GM21447 (cell line): Measurements from ENCODE around the gene NRG3.

Experiments used
- ATAC-seq: cut with Tn5 transposase; IDR thresholded peaks from one replicate; pipeline ENCODE4 v1.9.1; 2021; ENCODE audit not compliant: unreplicated experiment

Gene NRG3

GRCh38 chr10:82208726-82209125 lies 333.7 kb downstream of the NRG3 start:
- no peak for ATAC-seq

GRCh38 chr10:82210331-82210730 lies 335.3 kb downstream of the NRG3 start:
- no peak for ATAC-seq

DNA sequence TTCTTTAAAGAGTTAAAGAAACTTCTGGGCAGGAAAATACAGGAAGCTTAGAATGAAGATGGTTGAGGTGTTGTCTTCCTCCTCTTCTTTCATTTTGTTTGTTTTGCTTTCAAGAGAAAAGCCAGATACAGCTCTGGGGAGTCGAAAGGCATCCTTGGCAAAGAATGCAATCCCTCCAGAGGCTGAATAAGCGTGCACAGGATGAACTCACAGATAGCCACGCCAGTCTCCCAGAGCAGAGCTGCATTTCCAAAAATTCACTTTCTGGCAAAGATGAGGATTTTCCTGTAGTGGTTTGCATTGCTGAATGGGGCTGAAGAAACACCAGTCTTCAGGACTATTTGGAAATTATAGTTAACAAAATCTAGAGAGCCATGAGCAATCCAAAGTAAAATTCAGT lies 336.4 kb downstream of the NRG3 start:
- no peak for ATAC-seq

DNA sequence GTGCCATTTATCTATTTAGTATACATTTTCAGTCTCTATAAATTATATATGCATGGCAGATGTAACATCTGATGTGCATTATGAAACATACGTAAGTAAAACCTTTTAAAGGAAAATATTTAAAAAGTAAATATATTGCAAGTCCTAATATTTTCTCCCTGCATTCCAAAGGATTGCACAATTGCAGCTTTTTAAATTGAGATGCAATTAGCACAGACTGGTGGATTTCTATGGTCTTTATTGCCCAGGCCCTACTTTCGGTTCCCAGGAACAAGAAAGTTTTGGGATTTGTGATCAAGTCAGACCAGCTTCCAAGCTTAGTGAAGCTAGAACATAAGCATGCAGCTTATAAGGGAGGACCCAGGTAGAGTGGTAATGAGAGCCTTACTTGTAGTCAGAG lies 337.8 kb downstream of the NRG3 start:
- no peak for ATAC-seq

GRCh38 chr10:82213784-82214183 lies 338.8 kb downstream of the NRG3 start:
- no peak for ATAC-seq

DNA sequence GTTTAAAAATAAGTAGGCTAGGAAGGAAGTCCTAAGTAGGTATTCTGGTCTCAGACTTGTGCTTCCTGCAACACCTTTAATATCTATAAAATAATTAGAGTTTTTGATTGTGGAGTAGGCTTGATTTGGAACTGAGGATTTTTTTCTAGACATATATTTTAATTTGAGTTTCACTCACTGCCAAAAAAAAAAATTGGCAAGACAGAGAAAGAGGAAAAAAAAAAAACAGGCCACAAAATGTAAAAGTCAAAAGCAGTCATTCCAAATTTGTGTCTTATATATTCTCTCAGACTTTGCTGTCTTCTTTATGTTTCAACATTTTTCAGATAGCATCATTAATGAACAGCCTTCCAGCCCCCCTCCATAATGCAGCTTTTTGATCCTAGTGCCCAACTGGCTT lies 346.1 kb downstream of the NRG3 start:
- no peak for ATAC-seq

- ATAC-seq = no peak
These were observed 346.7 kb downstream of the NRG3 start for GRCh38 chr10:82221601-82222149.

GRCh38 chr10:82228701-82229100 lies 353.7 kb downstream of the NRG3 start:
- no peak for ATAC-seq

DNA sequence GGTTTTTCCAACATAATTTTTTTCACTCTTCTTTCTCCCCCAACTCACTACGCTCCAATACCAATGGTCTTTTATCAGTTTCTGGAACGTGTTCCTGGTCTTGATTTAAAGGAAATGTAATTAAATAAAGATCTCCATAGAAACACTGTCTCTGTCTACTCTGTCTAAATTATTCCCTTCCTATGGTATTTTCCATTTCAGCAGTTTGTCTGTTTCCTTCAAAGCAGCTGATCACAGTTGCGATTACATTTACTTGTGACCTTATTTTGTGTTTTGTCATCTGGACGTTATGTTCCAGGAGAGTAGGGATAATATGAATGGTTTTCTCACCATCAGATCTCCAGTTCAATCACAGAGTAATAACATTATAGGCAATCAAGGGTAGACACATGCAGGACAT lies 359.2 kb downstream of the NRG3 start:
- ATAC-seq = no peak

DNA sequence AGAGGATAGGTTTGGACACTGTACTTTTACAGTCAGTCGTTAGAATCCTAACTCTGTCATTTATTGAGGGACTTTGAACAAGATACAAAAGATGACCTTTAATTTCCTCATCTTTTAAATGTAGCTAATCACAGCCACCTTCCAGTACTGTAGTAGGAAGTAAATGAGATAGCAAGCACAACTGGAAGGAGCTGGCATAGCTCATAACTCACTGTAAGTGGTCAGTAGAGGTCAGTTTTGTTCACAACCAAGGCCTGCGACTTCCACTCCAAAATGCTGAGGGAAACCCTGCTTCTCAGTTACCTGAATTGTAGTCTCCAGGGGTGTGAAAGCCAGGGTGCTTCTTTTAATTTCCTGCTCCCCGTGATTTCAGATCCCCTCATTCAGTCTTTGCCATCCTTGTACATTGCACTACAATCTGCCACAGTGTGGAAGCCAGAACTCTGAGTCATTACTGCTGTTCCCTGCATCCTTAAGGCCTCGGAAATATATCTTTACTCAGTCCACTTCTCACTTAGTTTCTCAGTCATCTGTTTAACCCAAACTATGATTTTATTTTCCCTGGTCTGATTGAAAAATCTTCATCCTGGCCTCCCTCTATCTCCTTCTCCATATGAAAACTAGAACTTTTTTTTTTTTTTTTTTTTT lies 361.2 kb downstream of the NRG3 start:
- no peak for ATAC-seq

GRCh38 chr10:82238291-82238690 lies 363.3 kb downstream of the NRG3 start:
- no peak for ATAC-seq

DNA sequence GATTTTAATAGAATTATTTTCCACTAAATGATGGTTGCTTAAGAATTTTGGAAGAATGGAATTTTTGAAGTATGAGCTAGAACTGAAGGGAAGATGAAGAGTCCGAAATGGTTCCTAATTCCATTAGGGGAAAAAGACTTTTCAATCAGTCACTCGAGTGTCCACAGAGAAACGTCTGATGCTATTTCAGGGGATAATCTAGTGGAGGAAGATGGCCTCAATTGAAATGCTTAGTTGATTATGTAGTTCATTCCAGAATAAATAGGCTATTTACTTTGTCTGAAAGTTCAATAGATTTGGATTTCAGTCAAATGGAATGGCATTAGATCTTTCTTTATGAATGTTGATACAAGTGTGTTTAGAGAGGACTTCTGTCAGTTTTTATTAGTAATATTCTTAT lies 365.4 kb downstream of the NRG3 start:
- ATAC-seq = no peak

- ATAC-seq = no peak
These were observed 367.8 kb downstream of the NRG3 start for GRCh38 chr10:82242778-82243177.

DNA sequence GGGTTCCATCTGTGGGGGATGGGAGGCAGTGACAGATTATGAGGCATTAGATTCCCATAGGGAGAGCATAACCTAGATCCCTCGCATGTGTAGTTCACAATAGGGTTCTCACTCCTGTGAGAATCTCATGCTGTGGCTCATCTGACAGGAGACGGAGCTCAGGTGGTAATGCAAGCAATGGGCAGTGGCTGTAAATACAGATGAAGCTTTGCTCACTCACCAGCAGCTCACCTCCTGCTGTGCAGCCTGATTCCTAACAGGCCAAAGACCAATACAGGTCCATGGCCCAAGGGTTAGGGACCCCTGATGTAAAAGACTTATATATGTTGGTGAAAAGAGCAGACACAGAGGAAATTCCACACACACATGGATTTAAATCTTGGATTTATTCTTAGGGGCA lies 370.2 kb downstream of the NRG3 start:
- ATAC-seq = no peak

- no peak for ATAC-seq
These were observed 371.0 kb downstream of the NRG3 start for GRCh38 chr10:82245906-82246560.

DNA sequence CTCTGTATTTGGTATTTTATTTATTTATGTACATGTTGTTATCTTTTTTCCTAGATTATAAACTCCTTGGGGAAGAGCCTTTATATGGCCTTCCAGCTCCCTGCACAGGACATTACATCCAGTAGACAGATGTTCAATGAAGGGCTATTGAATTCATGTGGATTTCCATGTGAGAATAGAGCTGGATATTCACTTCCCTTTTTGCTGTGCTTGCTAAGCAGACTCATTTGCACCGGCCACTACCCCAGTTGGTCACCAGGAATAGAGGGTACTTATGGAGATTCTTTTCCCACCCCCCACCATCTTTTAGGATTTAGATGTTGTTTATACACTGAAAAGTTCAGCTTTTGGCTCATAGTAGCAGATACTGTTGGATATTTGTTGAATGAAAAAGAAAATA lies 374.1 kb downstream of the NRG3 start:
- ATAC-seq = no peak

- no peak for ATAC-seq
These were observed 376.4 kb downstream of the NRG3 start for GRCh38 chr10:82251222-82251906.

DNA sequence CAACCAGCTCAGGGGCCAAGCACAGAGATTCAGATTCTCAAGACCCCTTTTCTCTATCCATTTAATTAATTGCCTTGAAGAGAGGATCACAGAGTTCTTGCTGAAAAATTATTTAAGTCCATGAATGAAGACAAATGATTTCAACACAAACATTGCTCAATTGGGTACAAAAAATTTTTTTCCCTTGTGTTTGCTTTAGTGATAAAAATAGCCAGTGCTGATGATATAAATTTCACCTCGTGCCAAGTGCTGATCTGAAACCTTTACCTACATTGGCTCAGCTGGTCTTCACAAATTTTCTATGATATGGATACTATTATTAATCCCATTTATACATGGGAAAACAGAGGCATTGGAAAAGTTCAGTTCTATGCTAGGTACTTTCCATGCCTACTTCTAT lies 377.1 kb downstream of the NRG3 start:
- ATAC-seq = no peak

DNA sequence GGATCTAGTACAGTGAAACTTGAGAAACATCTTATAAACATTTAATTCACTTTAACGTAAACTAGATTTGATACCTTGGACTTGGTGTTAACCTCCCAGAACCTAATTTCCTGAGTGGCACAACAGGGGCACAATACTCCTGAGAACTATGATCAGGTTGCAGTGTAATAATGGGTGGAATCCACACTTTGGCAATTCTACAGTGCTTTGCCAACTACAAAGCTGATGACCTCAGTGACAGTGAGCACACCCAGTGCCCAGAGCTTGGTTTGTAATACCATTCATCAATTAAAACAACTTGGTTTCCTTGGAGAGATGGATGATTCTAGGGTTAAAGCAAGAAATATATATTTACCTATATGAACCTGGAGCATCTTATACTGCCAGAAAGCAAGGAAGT lies 379.2 kb downstream of the NRG3 start:
- ATAC-seq = no peak

- ATAC-seq = no peak
These were observed 381.3 kb downstream of the NRG3 start for GRCh38 chr10:82256275-82256674.

GRCh38 chr10:82266438-82266837 lies 391.4 kb downstream of the NRG3 start:
- no peak for ATAC-seq

DNA sequence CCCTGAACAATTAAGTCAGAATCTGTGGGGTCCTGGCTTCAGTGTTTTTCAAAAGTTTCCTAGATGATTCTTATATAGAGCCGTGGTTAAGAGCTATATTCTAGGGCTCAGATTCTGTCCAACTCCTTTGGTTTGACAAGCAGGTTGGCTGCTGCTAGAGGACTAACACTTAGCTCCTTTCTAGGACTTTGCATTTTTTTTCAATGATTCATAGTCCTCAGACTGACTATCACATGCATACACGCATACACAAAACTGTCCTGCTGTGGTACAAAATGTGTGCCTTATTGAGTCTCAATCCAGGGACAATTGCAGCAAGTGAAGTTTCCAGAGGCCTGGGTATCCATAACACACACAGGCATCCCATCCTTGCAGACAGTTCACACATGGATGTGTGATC lies 392.0 kb downstream of the NRG3 start:
- ATAC-seq = no peak
